GM18519 (cell line): ENCODE measurements around the gene MYH16.
"Not testable (repeated sequence)": the region's sequence is repeated elsewhere in the genome, so short reads cannot be mapped to it uniquely, and the experiment has no call there.

Experiments used
- ATAC-seq: cut with Tn5 transposase; IDR thresholded peaks from one replicate; pipeline ENCODE4 v1.9.1; 2021; ENCODE audit warnings: mild to moderate bottlenecking, moderate library complexity; ENCODE audit not compliant: unreplicated experiment, low FRiP score

The MYH16 gene

GRCh38 chr7:99257065-99257464, 15.6 kb upstream of the MYH16 start:
- no peak for ATAC-seq

GRCh38 chr7:99257675-99258074, 15.0 kb upstream of the MYH16 start:
- no peak for ATAC-seq

- ATAC-seq = no peak
Observed at GRCh38 chr7:99258501-99258900, 14.1 kb upstream of the MYH16 start.

- ATAC-seq = no peak
Observed at GRCh38 chr7:99260395-99260794, 12.2 kb upstream of the MYH16 start.

- no peak for ATAC-seq
Observed at GRCh38 chr7:99261646-99262045, 11.0 kb upstream of the MYH16 start.

- ATAC-seq = no peak
Observed at GRCh38 chr7:99265848-99266480, 6.7 kb upstream of the MYH16 start.

GRCh38 chr7:99267481-99267840, 5.2 kb upstream of the MYH16 start:
- ATAC-seq = no peak

DNA sequence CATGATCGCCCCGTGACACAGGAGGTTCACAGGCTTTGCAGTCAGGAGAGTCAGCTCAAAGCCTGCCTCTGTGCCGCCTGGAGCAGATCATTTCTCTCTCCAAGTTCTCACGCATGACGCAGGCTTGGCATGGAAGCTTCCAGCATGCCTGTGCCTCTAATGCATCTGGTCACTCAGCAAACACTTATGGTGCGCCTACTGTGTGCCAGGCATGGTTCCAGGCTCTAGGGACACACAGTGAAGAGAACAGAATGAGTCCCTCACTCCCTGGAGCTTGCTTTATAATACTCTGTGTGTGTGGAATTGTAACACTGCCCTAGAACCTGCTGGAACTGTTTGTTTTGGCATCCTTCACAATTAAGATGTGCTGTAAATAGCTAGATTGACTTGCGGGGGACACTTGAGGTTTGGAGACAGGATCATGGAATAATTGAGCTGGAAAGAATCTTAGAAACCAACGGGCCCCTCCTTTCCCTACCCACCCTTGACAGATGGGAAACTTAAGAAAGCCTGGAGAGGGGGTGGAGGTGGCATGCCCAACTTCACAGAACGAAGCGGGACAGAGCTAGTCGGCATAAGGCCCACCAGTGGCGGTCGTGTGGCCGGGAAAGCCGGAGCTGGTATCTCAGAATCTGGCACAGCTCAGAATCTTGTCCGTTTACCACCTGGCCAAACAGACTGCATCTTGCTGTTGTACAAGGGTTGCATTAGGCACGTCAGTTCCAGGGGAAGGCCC, 4.6 kb upstream of the MYH16 start:
- no peak for ATAC-seq

GRCh38 chr7:99268577-99268908, 4.1 kb upstream of the MYH16 start:
- no peak for ATAC-seq

DNA sequence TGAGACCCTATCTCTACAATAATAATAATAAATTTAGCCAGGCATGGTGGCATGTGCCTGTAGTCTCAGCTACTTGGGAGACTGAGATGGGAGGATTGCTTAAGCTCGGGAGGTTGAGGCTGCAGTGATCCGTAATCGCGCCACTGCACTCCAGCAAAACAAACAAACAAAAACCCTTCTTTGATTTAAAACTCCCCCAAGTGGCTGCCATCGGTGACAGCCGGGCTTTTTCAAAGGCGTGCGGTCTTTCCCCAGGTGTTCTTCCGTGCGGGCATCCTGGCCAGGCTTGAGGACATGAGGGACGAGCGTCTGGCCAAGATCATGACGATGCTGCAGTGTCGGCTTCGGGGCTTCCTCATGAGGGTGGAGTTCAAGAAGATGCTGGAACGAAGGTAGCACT, 1.9 kb upstream of the MYH16 start:
- no peak for ATAC-seq

DNA sequence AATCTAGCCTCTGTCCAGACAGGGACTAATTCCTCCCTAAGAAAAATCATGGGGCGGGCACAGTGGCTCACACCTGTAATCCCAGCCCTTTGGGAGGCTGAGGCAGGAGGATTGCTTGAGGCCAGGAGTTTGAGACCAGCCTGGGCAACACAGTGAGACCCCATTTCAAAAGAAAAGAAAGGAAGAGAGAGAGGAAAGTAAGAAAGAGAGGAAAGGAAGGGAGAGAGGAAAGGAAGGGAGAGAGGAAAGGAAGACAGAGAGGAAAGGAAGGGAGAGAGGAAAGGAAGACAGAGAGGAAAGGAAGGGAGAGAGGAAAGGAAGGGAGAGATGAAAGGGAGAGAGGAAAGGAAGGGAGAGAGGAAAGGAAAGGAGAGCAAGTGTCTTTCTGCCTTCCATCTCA, 922 bp downstream of the MYH16 start:
- not testable (repeated sequence) for ATAC-seq

DNA sequence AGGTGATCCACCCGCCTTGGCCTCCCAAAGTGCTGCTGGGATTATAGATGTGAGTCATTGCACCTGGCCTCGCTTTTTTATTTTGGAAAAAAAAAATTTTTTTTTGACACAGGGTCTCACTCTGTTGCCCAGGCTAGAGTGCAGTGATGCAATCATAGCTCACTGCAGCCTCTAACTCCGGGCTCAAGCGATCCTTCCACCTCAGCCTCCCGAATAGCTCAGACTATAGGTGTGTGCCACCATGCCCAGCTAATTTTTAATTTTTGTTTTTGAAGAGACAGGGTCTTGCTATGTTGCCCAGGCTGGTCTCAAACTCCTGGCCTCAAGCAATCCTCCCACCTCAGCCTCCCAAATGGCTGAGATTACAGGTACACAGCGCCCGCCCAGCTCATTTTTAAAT, 2.3 kb downstream of the MYH16 start:
- not testable (repeated sequence) for ATAC-seq

DNA sequence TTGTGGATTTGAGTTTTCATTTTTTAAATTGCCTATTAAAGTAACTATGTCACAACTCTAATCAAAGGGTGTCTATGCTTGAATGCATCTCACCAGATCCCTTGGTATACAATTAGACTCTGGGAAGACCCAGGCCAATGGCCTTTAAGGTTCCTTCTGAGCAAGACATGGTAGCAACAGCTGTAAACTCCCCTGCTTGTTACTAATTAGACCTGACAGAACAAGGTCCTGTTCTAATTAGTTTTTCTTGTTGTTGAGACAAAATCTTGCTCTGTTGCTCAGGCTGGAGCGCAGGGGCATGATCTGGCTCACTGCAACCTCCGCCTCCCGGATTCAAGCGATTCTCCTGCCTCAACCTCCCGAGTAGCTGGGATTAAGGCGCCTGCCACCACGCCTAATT, 2.9 kb downstream of the MYH16 start:
- no peak for ATAC-seq

- no peak for ATAC-seq
Observed at GRCh38 chr7:99278180-99278579, 5.5 kb downstream of the MYH16 start.

DNA sequence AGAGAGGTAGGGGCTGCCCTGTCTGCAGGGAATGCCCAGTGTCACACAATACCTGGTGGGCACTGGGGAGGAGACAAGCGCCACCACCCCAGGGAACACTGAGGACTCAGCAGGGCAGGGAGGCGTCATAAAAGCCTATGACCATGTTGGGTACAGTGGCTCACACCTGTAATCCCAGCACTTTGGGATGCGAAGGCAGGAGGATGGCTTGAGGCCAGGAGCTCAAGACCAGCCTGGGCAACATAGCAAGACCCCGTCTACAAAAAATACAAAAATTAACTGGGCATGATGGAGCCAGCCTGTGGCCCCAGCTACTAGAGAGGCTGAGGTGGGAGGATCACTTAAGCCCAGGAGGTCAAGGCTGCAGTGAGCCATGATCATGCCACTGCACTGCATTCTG, 11.5 kb downstream of the MYH16 start:
- ATAC-seq = not testable (repeated sequence)

DNA sequence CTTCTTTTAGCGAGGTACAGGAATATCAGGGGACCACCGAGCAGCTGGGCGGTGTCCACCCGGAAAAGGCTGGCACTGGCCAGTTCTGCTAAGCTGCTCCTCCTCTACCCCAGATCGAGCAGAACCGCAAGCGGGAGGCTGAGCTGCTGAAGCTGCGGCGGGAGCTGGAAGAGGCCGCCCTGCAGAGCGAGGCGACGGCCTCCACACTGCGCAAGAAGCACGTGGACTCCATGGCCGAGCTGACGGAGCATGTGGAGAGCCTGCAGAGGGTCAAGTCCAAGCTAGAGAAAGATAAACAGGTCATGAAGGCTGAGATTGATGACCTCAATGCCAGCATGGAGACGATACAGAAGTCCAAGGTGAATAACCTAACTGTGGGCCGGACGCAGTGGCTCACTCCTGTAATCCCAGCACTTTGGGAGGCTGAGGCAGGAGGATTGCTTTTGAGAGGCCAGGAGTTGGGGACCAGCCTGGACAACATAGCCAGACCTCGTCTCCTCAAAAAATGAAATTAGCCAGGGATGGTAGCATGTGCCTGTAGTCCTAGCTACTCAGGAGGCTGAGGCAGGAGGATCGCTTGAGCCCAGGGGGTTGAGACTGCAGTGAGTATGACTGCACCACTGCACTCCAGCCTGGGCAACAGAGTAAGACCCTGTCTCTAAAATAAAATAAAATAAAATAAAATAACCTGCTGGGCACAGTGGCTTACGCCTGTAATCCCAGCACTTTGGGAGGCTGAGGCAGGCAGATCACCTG, 15.3 kb downstream of the MYH16 start:
- no peak for ATAC-seq

- ATAC-seq = no peak
Observed at GRCh38 chr7:99289185-99289584, 16.5 kb downstream of the MYH16 start.

DNA sequence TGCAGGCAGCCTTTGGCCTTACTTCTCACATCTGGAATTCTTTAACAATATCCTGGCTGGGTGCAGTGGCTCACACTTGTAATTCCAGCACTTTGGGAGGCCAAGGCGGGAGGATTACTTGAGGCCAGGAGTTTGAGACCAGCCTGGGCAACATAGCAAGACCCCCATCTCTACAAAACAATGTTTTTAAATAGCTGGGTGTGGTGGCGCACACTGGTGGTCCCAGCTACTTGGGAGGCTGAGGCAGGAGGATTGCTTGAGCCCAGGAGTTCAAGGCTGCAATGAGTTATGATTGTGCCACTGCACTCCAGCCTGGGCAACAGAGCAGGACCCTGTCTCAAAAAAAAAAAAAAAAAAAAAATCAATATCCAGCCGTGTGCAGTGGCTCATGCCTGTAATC, 17.5 kb downstream of the MYH16 start:
- ATAC-seq = not testable (repeated sequence)

DNA sequence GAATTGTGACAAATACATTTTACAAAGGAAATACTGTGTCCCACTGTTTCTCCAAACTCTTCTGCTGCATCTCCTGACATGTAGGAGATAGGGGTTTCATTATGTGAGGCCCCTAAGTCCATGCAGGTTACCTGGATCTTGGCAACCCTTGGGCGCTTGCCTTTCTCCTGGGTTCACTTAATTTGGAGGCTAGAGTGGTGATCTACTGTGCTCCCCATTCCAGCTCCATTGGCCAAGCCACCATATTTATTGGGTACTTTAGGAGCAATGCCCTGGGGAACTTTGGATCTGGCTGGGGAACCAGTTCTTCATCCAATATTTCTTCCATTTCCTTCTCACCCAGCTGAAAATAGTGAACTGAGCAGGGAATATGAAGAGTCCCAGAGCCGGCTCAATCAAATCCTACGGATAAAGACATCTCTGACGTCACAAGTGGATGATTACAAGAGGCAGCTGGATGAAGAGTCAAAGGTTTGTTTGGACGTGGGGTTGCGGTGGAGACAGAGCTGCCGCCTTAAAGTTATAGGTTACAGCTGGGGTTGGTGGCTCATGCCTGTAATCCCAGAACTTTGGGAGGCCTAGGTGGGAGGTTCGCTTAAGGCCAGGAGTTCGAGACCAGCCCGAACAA, 18.5 kb downstream of the MYH16 start:
- no peak for ATAC-seq

- no peak for ATAC-seq
Observed at GRCh38 chr7:99292127-99292526, 19.5 kb downstream of the MYH16 start.

DNA sequence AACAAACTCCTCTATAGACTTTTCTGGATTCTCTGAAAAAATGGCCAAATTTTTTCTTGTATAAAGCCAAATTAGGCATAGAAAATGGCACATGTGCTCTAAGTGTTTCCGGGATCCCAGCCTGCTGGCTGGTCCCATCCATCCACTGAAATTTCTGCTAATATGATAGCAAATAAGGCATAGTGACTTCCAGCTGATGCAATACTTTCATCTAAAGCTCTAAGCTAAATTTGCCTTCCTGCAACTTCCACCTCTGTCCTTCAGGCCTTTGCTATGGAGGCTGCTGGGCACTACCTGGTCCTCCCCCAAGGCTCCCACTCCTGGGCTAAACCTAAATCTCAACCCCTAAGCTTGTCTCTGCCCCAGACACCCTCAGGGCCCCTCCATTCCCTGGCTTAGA, 20.5 kb downstream of the MYH16 start:
- no peak for ATAC-seq
